Measurements from ENCODE around the gene PTPRE. TPM values are rescaled to one million over a fixed set of nuclear protein-coding genes. Genes with fewer than 3 reads are reported as not detected.

PTPRE gene
- total and polyA plus RNA-seq, 2 donors = 12.3 to 15.2 TPM

- Histone ChIP-seq H3K4me3 (ENCODE audit: low read length in 2 of 2) (no peak overlapping the region), H3K4me1 (ENCODE audit: control insufficient read depth in 2 of 2, insufficient read depth in 2 of 2, low read length in 2 of 2) (no peaks in the 10 kb centered on the region), H3K9me3 (ENCODE audit: control insufficient read depth in 2 of 2, insufficient read depth in 1 of 2, low read length in 1 of 2) (no peaks in the 10 kb centered on the region), H3K27me3 (ENCODE audit: control insufficient read depth in 2 of 2, insufficient read depth in 1 of 2, low read length in 1 of 2) (no peaks in the 10 kb centered on the region), H3K36me3 (ENCODE audit: control insufficient read depth in 2 of 2, insufficient read depth in 2 of 2, low read length in 1 of 2) (no peaks in the 10 kb centered on the region), H3K27ac (ENCODE audit: low read depth in 1 of 2, low read length in 1 of 2) (no peak overlapping the region)
- no peak for DNase-seq (ENCODE audit: low read depth in 6 of 9, low spot score in 9 of 9)
- WGBS = 90% methylated on average over 3 of the region's 3 CpGs
These were observed 61.1 kb downstream of the PTPRE start for GRCh38 chr10:127968027-127968441.

DNA sequence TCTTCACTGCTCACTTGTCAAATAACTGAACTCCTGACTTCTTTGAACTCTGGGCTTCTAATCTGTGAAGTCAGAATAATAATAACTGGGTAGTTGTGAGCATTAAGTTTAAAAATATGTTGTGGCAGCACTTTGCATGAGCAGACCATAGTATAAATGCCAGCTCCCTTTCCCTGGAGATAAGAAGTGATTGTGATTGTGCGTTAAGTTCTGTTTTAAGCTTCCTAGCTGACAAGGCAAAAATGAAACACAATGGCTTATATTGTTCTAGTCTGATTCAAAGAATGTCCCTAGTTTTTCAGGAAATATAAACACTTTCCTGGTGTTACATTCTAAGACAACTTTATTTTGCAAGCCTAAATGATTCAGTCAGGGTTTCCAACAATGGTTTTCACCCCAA is 61.8 kb downstream of the PTPRE start:
- H3K27me3 ChIP-seq (ENCODE audit: control insufficient read depth in 2 of 2, insufficient read depth in 1 of 2, low read length in 1 of 2) = peaks cover 0 to 1% of the 10 kb centered on the region in 2 donors
- DNase-seq (ENCODE audit: low read depth in 6 of 9, low spot score in 9 of 9) = no peak
- no peak overlapping the region for H3K27ac ChIP-seq (ENCODE audit: low read depth in 1 of 2, low read length in 1 of 2)
- H3K4me1 ChIP-seq (ENCODE audit: control insufficient read depth in 2 of 2, insufficient read depth in 2 of 2, low read length in 2 of 2) = no peaks in the 10 kb centered on the region
- WGBS = 100% methylated on average over 1 of the region's 1 CpG
- no peak overlapping the region for H3K4me3 ChIP-seq (ENCODE audit: low read length in 2 of 2)
- H3K9me3 ChIP-seq (ENCODE audit: control insufficient read depth in 2 of 2, insufficient read depth in 1 of 2, low read length in 1 of 2) = no peaks in the 10 kb centered on the region
- H3K36me3 ChIP-seq (ENCODE audit: control insufficient read depth in 2 of 2, insufficient read depth in 2 of 2, low read length in 1 of 2) = no peaks in the 10 kb centered on the region

GRCh38 chr10:127971101-127971946 is 64.4 kb downstream of the PTPRE start:
- Histone ChIP-seq H3K4me1 (ENCODE audit: control insufficient read depth in 2 of 2, insufficient read depth in 2 of 2, low read length in 2 of 2) (no peaks in the 10 kb centered on the region), H3K27ac (ENCODE audit: low read depth in 1 of 2, low read length in 1 of 2) (no peak overlapping the region), H3K36me3 (ENCODE audit: control insufficient read depth in 2 of 2, insufficient read depth in 2 of 2, low read length in 1 of 2) (no peaks in the 10 kb centered on the region), H3K9me3 (ENCODE audit: control insufficient read depth in 2 of 2, insufficient read depth in 1 of 2, low read length in 1 of 2) (no peaks in the 10 kb centered on the region), H3K27me3 (ENCODE audit: control insufficient read depth in 2 of 2, insufficient read depth in 1 of 2, low read length in 1 of 2) (peaks cover 0 to 9% of the 10 kb centered on the region in 2 donors), H3K4me3 (ENCODE audit: low read length in 2 of 2) (no peak overlapping the region)
- WGBS = 95% methylated on average over 24 of the region's 24 CpGs
- no peak for DNase-seq (ENCODE audit: low read depth in 6 of 9, low spot score in 9 of 9)

- H3K4me3 ChIP-seq (ENCODE audit: low read length in 2 of 2) = no peak overlapping the region
- DNase-seq (ENCODE audit: low read depth in 6 of 9, low spot score in 9 of 9) = no peak
- H3K9me3 ChIP-seq (ENCODE audit: control insufficient read depth in 2 of 2, insufficient read depth in 1 of 2, low read length in 1 of 2) = no peaks in the 10 kb centered on the region
- peaks cover 0 to 9% of the 10 kb centered on the region in 2 donors for H3K27me3 ChIP-seq (ENCODE audit: control insufficient read depth in 2 of 2, insufficient read depth in 1 of 2, low read length in 1 of 2)
- no peaks in the 10 kb centered on the region for H3K36me3 ChIP-seq (ENCODE audit: control insufficient read depth in 2 of 2, insufficient read depth in 2 of 2, low read length in 1 of 2)
- WGBS = 95% methylated on average over 12 of the region's 12 CpGs
- H3K4me1 ChIP-seq (ENCODE audit: control insufficient read depth in 2 of 2, insufficient read depth in 2 of 2, low read length in 2 of 2) = no peaks in the 10 kb centered on the region
- H3K27ac ChIP-seq (ENCODE audit: low read depth in 1 of 2, low read length in 1 of 2) = no peak overlapping the region
These were observed 65.2 kb downstream of the PTPRE start for GRCh38 chr10:127971963-127972615.

GRCh38 chr10:127972751-127973357 is 66.0 kb downstream of the PTPRE start:
- no peaks in the 10 kb centered on the region for H3K4me1 ChIP-seq (ENCODE audit: control insufficient read depth in 2 of 2, insufficient read depth in 2 of 2, low read length in 2 of 2)
- peaks cover 0 to 9% of the 10 kb centered on the region in 2 donors for H3K27me3 ChIP-seq (ENCODE audit: control insufficient read depth in 2 of 2, insufficient read depth in 1 of 2, low read length in 1 of 2)
- DNase-seq (ENCODE audit: low read depth in 6 of 9, low spot score in 9 of 9) = no peak
- no peak overlapping the region for H3K27ac ChIP-seq (ENCODE audit: low read depth in 1 of 2, low read length in 1 of 2)
- 95% methylated on average over 4 of the region's 4 CpGs for WGBS
- no peak overlapping the region for H3K4me3 ChIP-seq (ENCODE audit: low read length in 2 of 2)
- no peaks in the 10 kb centered on the region for H3K9me3 ChIP-seq (ENCODE audit: control insufficient read depth in 2 of 2, insufficient read depth in 1 of 2, low read length in 1 of 2)
- H3K36me3 ChIP-seq (ENCODE audit: control insufficient read depth in 2 of 2, insufficient read depth in 2 of 2, low read length in 1 of 2) = no peaks in the 10 kb centered on the region

GRCh38 chr10:127973791-127974311 is 66.9 kb downstream of the PTPRE start:
- H3K36me3 ChIP-seq (ENCODE audit: control insufficient read depth in 2 of 2, insufficient read depth in 2 of 2, low read length in 1 of 2) = no peaks in the 10 kb centered on the region
- no peak overlapping the region for H3K4me3 ChIP-seq (ENCODE audit: low read length in 2 of 2)
- WGBS = 25% methylated on average over 10 of the region's 10 CpGs
- no peaks in the 10 kb centered on the region for H3K9me3 ChIP-seq (ENCODE audit: control insufficient read depth in 2 of 2, insufficient read depth in 1 of 2, low read length in 1 of 2)
- H3K4me1 ChIP-seq (ENCODE audit: control insufficient read depth in 2 of 2, insufficient read depth in 2 of 2, low read length in 2 of 2) = no peaks in the 10 kb centered on the region
- no peak overlapping the region for H3K27ac ChIP-seq (ENCODE audit: low read depth in 1 of 2, low read length in 1 of 2)
- H3K27me3 ChIP-seq (ENCODE audit: control insufficient read depth in 2 of 2, insufficient read depth in 1 of 2, low read length in 1 of 2) = peaks cover 0 to 9% of the 10 kb centered on the region in 2 donors
- DNase-seq (ENCODE audit: low read depth in 6 of 9, low spot score in 9 of 9) = no peak

DNA sequence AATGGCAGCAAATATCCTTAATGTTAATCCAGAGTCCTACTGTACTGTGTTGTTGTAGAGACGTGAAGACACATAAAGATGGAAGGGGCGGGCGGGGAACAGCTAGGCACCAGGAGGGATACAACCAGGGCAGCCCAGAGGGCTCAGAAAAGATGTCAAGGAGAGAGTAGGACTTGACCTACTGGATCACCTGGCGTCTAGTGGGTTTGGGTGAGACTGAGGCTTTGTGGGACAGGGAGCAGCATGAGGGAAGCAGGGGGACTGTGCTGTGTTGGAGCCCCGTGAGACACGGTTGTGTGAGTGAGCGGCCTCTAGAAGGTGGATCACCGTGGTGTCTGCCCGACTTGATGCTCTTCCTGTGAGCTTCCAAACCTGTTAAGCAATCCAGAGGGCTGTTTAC is 68.0 kb downstream of the PTPRE start:
- no peaks in the 10 kb centered on the region for H3K9me3 ChIP-seq (ENCODE audit: control insufficient read depth in 2 of 2, insufficient read depth in 1 of 2, low read length in 1 of 2)
- no peak overlapping the region for H3K4me3 ChIP-seq (ENCODE audit: low read length in 2 of 2)
- WGBS = 96% methylated on average over 9 of the region's 9 CpGs
- DNase-seq (ENCODE audit: low read depth in 6 of 9, low spot score in 9 of 9) = no peak
- no peak overlapping the region for H3K27ac ChIP-seq (ENCODE audit: low read depth in 1 of 2, low read length in 1 of 2)
- H3K36me3 ChIP-seq (ENCODE audit: control insufficient read depth in 2 of 2, insufficient read depth in 2 of 2, low read length in 1 of 2) = no peaks in the 10 kb centered on the region
- H3K27me3 ChIP-seq (ENCODE audit: control insufficient read depth in 2 of 2, insufficient read depth in 1 of 2, low read length in 1 of 2) = peaks cover 0 to 9% of the 10 kb centered on the region in 2 donors
- H3K4me1 ChIP-seq (ENCODE audit: control insufficient read depth in 2 of 2, insufficient read depth in 2 of 2, low read length in 2 of 2) = no peaks in the 10 kb centered on the region

DNA sequence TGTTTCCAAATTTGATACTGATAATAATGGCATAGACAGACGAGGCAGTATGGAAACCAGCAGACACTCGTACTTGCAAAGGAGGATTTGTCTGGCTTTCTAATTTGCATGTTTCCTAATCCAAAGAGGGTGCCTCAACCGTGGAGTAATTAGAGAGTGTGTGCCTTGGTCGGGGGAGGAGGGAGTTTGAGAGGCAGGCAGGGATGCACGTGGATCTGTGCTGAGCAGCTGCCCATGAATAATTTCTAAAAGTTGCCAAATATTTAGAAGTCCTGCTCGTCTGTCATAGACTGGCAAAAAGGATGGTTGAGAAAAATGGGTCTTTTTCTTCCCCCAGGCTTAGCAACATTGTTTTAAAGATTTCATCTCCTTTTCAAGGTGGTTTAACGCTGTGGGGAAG is 69.4 kb downstream of the PTPRE start:
- no peak overlapping the region for H3K27ac ChIP-seq (ENCODE audit: low read depth in 1 of 2, low read length in 1 of 2)
- DNase-seq (ENCODE audit: low read depth in 6 of 9, low spot score in 9 of 9) = no peak

More for the DNA sequence above, 69.4 kb downstream of the PTPRE start:
- Histone ChIP-seq H3K4me3 (ENCODE audit: low read length in 2 of 2) (no peak overlapping the region), H3K4me1 (ENCODE audit: control insufficient read depth in 2 of 2, insufficient read depth in 2 of 2, low read length in 2 of 2) (no peaks in the 10 kb centered on the region), H3K36me3 (ENCODE audit: control insufficient read depth in 2 of 2, insufficient read depth in 2 of 2, low read length in 1 of 2) (no peaks in the 10 kb centered on the region), H3K9me3 (ENCODE audit: control insufficient read depth in 2 of 2, insufficient read depth in 1 of 2, low read length in 1 of 2) (no peaks in the 10 kb centered on the region), H3K27me3 (ENCODE audit: control insufficient read depth in 2 of 2, insufficient read depth in 1 of 2, low read length in 1 of 2) (peaks cover 0 to 9% of the 10 kb centered on the region in 2 donors)
- 86% methylated on average over 7 of the region's 7 CpGs for WGBS

Measured in thymus (tissue), 11 donors.